OCI-LY3 (cell line): ENCODE data around the gene RPUSD3.
"Not testable (repeated sequence)": the region's sequence is repeated elsewhere in the genome, so short reads cannot be mapped to it uniquely, and the experiment has no call there.

ENCODE experiments used
- H2AFZ ChIP-seq: fragments of 200-600, 300-600 bp; shearing (Covaris generic); 2 replicates; pipeline ENCODE4 v1.6.0; 2014; ENCODE audit warnings: antibody characterized with exemption, low read depth, low read length
- H3K27ac ChIP-seq: fragments of 200-600, 300-600 bp; sonication (generic); 2 replicates; pipeline ENCODE4 v1.5.1; 2014; ENCODE audit warnings: mild to moderate bottlenecking, low read length, moderate library complexity, mixed read lengths
- H3K27me3 ChIP-seq: fragments of 200-600, 300-600 bp; sonication (generic); 2 replicates; pipeline ENCODE4 v1.6.1; 2014; ENCODE audit warnings: low read depth, low read length, mixed read lengths
- H3K36me3 ChIP-seq: fragments of 200-600, 300-600 bp; sonication (generic); replicated peaks from 2 replicates; pipeline ENCODE3; 2014; ENCODE audit warnings: low read depth, low read length, mixed read lengths
- H3K4me1 ChIP-seq: fragments of 300-600, 200-600 bp; sonication (generic); 2 replicates; pipeline ENCODE4 v1.6.1; 2014; ENCODE audit warnings: low read length, mixed read lengths
- H3K4me2 ChIP-seq: fragments of 200-600, 300-600 bp; sonication (generic); 2 replicates; pipeline ENCODE4 v1.6.1; 2014; ENCODE audit warnings: low read length, mixed read lengths
- H3K4me3 ChIP-seq: fragments of 300-600, 200-600 bp; sonication (generic); 2 replicates; pipeline ENCODE4 v1.5.1; 2014; ENCODE audit warnings: antibody characterized with exemption, mild to moderate bottlenecking, low read length, moderate library complexity
- H3K79me2 ChIP-seq: fragments of 300-600, 200-600 bp; shearing (Covaris generic); 2 replicates; pipeline ENCODE4 v1.6.1; 2014; ENCODE audit warnings: mild to moderate bottlenecking, low read length, mixed read lengths
- H3K9ac ChIP-seq: fragments of 300-600, 200-600 bp; shearing (Covaris generic); 2 replicates; pipeline ENCODE4 v1.6.0; 2014; ENCODE audit warnings: mild to moderate bottlenecking, low read length, moderate library complexity
- H3K9me3 ChIP-seq: fragments of 200-600, 300-600 bp; shearing (Covaris generic); 2 replicates; pipeline ENCODE4 v1.6.1; 2014; ENCODE audit warnings: low read length, mixed read lengths; ENCODE audit not compliant: insufficient read depth
- H4K20me1 ChIP-seq: fragments of 200-600, 300-600 bp; sonication (generic); 2 replicates; pipeline ENCODE4 v1.6.1; 2016; ENCODE audit warnings: low read length, mixed read lengths; ENCODE audit not compliant: insufficient read depth
- EZH2phosphoT487 ChIP-seq: fragments of 200-600 bp; shearing (Covaris generic); IDR thresholded peaks from 2 replicates; pipeline ENCODE4 v1.6.1; 2018; ENCODE audit warnings: antibody characterized with exemption, mixed run types, low read depth
- TF ChIP-seq, protein P1 (sequence below): fragments of 200-600, 300-600 bp; sonication (generic); IDR thresholded peaks from 2 replicates; pipeline ENCODE4 v1.5.1; 2014; ENCODE audit warnings: antibody characterized with exemption, low read length, low read depth

Gene RPUSD3

DNA sequence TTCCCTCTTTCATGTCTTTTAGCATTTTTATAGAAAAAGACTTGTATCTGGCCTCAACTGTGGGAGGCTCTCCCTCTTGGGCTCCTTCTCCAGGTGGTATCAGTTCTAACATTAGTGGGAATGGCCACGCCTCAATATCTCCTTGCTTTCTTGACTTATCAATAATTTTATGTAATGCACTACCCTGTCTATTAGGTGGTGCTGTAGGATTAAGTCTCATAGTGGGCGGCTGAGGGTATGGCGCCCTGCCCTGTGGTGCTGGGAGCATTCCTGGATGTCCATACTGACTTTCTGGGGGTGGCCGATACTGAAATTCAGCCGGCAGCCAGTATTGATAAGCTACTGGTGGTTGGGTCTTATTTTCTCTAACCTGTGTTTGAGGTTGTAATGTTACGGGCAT lies 8.7 kb upstream of the RPUSD3 start:
- Histone ChIP-seq H3K27me3 (0 out of 2 replicates have a peak, but pooled peaks cover 5% of the 10 kb centered on the region), H3K4me3 (no peak overlapping the region), H2AFZ (no peak overlapping the region), H3K9me3 (no peaks in the 10 kb centered on the region), H3K36me3 (no peaks in the 10 kb centered on the region), H3K4me2 (no peak overlapping the region), H3K27ac (no peak overlapping the region), H4K20me1 (no peaks in the 10 kb centered on the region), H3K4me1 (0 out of 2 replicates have a peak, but pooled peaks cover 3% of the 10 kb centered on the region), H3K79me2 (no peaks in the 10 kb centered on the region), H3K9ac (no peak overlapping the region)
- TF ChIP-seq, protein P1, sequence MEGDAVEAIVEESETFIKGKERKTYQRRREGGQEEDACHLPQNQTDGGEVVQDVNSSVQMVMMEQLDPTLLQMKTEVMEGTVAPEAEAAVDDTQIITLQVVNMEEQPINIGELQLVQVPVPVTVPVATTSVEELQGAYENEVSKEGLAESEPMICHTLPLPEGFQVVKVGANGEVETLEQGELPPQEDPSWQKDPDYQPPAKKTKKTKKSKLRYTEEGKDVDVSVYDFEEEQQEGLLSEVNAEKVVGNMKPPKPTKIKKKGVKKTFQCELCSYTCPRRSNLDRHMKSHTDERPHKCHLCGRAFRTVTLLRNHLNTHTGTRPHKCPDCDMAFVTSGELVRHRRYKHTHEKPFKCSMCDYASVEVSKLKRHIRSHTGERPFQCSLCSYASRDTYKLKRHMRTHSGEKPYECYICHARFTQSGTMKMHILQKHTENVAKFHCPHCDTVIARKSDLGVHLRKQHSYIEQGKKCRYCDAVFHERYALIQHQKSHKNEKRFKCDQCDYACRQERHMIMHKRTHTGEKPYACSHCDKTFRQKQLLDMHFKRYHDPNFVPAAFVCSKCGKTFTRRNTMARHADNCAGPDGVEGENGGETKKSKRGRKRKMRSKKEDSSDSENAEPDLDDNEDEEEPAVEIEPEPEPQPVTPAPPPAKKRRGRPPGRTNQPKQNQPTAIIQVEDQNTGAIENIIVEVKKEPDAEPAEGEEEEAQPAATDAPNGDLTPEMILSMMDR, result no peak
- no peak for TF ChIP-seq EZH2phosphoT487

DNA sequence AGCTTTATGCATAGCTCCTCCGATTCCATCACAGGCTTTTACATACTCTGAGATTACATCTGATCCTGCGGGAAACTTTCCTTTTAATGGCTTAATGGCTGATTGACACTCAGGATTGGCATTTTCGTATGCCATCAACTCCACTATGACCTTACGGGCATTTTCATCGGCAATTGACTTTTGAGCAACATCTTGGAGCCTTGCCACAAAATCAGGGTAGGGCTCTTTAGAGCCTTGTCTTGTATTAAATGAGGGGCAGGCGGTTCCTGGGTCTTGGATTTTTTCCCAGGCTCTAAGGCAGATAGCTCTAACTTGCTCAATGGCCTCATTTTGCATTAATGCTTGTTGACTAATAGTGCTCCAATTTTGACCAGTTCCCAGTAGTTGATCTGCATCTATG lies 8.1 kb upstream of the RPUSD3 start:
- H2AFZ ChIP-seq, H3K4me1 ChIP-seq, H3K4me2 ChIP-seq, H3K9me3 ChIP-seq, H3K36me3 ChIP-seq, H3K27me3 ChIP-seq, H3K79me2 ChIP-seq, H4K20me1 ChIP-seq, H3K9ac ChIP-seq, H3K4me3 ChIP-seq, H3K27ac ChIP-seq: not testable (repeated sequence)

DNA sequence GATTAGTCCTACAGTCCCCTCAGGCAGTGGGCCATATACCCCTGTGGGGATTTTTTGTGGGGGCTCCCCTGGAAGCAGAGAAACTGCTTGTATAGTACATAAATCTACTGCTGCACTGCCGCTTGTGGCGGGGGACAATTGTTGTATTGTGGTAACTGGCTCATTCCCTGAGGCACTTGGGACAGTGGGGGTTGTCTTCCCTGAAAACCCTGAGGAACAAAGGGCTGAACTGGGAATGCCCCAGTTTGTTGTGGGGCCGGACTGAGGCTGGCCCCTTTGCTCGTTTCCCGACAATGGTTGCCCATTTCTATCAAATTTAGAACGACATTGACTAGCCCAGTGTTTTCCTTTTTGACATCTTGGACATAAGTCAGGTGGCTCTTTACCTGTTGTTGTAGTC lies 7.6 kb upstream of the RPUSD3 start:
- H3K9ac ChIP-seq, H3K4me1 ChIP-seq, H4K20me1 ChIP-seq, H2AFZ ChIP-seq, H3K9me3 ChIP-seq, H3K4me3 ChIP-seq, H3K79me2 ChIP-seq, H3K27ac ChIP-seq, H3K36me3 ChIP-seq, H3K27me3 ChIP-seq, H3K4me2 ChIP-seq: not testable (repeated sequence)

DNA sequence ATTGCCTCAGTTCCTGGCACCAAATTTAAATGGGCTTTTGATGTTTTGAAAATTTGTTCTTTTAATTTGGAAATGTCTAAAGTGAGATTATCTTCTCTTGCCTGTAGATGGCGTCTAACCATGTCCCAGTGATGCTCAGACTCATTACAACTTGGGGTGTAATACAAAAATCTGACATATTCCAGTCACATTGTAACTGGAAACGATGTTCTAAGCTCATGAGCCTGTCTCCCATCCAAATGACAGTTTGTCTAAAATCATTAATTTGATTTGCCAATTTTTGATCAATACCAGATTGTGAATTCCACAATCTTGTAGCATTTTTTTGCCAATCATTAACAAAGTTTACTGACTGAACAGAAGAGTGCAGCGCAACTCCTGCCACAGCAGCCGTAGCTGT lies 5.1 kb upstream of the RPUSD3 start:
- peaks cover 12% of the 10 kb centered on the region for H3K4me1 ChIP-seq
- not testable (repeated sequence) for H3K9me3 ChIP-seq, H3K4me3 ChIP-seq, H3K27me3 ChIP-seq, H3K36me3 ChIP-seq, H3K79me2 ChIP-seq, H4K20me1 ChIP-seq, H3K9ac ChIP-seq, H2AFZ ChIP-seq, H3K27ac ChIP-seq
- TF ChIP-seq, protein P1, result peak; percentile 44
- H3K4me2 ChIP-seq, result peak overlapping the region; percentile 32

DNA sequence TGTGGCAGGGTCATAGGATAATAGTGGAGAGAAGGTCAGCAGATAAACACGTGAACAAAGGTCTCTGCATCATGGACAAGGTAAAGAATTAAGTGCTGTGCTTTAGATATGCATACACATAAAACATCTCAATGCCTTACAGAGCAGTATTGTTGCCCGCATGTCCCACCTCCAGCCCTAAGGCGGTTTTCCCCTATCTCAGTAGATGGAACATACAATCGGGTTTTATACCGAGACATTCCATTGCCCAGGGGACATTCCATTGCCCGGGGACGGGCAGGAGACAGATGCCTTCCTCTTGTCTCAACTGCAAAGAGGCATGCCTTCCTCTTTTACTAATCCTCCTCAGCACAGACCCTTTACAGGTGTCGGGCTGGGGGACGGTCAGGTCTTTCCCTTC lies 4.1 kb upstream of the RPUSD3 start:
- H3K79me2 ChIP-seq, H3K36me3 ChIP-seq, H2AFZ ChIP-seq, H3K4me3 ChIP-seq, H3K4me2 ChIP-seq, H3K9me3 ChIP-seq, H4K20me1 ChIP-seq, H3K27ac ChIP-seq, H3K27me3 ChIP-seq, H3K9ac ChIP-seq: not testable (repeated sequence)
- peaks cover 14% of the 10 kb centered on the region for H3K4me1 ChIP-seq

DNA sequence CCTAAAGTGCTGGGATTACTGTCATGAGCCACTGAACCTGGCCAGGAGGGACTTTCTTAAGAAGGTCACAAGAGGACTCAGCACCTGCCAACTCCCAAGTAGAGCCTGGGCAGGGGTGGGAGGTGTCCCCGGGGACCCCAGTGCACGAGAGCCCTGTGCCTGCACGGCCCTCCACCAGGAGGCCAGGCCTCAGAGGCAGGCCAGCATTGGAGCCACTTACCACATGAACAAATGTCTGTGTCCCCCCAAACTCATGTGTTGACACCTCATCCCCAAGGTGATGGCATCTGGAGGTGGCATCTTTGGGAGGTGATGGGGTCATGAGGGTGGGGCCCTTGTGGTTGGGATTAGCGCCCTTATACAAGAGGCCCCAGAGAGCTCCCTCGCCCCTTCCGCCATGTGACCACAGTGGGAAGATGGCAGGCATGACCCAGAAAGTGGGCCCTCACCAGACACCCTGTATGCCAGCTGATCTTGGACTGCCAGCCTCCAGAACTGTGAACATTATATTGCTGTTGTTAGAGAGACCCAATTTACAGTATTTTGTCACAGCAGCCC lies 3.2 kb upstream of the RPUSD3 start:
- H3K79me2 ChIP-seq, result peaks cover 16% of the 10 kb centered on the region
- no peaks in the 10 kb centered on the region for H4K20me1 ChIP-seq
- H3K4me1 ChIP-seq, result peaks cover 21% of the 10 kb centered on the region
- no peak overlapping the region for H3K4me3 ChIP-seq
- H3K27ac ChIP-seq, result no peak overlapping the region
- no peak overlapping the region for H3K9ac ChIP-seq
- no peaks in the 10 kb centered on the region for H3K27me3 ChIP-seq
- no peak overlapping the region for H2AFZ ChIP-seq
- no peaks in the 10 kb centered on the region for H3K9me3 ChIP-seq
- TF ChIP-seq, protein P1, result no peak
- TF ChIP-seq EZH2phosphoT487, result no peak
- H3K4me2 ChIP-seq, result no peak overlapping the region
- peaks cover under 1% of the 10 kb centered on the region for H3K36me3 ChIP-seq
